Sigmoid colon (tissue), 7 donors: Measurements from ENCODE around the gene HNRNPUL1. TPM values are rescaled to one million over a fixed set of nuclear protein-coding genes. Genes with fewer than 3 reads are reported as not detected.

Source experiments
- DNase-seq: peaks from one replicate; pipeline ENCODE4 v3.0.0-alpha.2; 2019
- H3K27ac ChIP-seq, 4 donors: fragments of 200-600 bp; sonication (generic); one replicate each; pipeline ENCODE4 v1.5.1; 2016 to 2019; ENCODE audit warnings: mild to moderate bottlenecking in 1 of 4
- H3K27me3 ChIP-seq, 3 donors: fragments of 200-600 bp; sonication (generic); one replicate each; pipeline ENCODE4 v1.5.1; 2019; ENCODE audit warnings: mild to moderate bottlenecking in 1 of 3
- H3K36me3 ChIP-seq, 4 donors: fragments of 200-600 bp; sonication (generic); one replicate each; pipeline ENCODE4 v1.5.1; 2016 to 2019
- H3K4me1 ChIP-seq, 4 donors: fragments of 200-600 bp; sonication (generic); one replicate each; pipeline ENCODE4 v1.5.1; 2017 to 2019
- H3K4me3 ChIP-seq, 4 donors: fragments of 200-600 bp; sonication (generic); one replicate each; pipeline ENCODE4 v1.5.1; 2017 to 2019; ENCODE audit warnings: mild to moderate bottlenecking in 2 of 4, moderate library complexity in 1 of 4
- H3K9me3 ChIP-seq, 4 donors: fragments of 200-600 bp in 3 of 4; sonication (generic) in 3 of 4; one replicate each; pipeline versions ENCODE4 v1.5.1 to v1.6.1; 2013 to 2019
- CTCF ChIP-seq, 4 experiments: fragments of 450-650 bp in 3 of 4; fragments of 200-600 bp in 1 of 4; IDR thresholded peaks; one replicate each; pipeline ENCODE4 v1.5.1; 2016 to 2019; ENCODE audit warnings: antibody characterized with exemption in 4 of 4, mild to moderate bottlenecking in 3 of 4, moderate library complexity in 2 of 4
- EP300 ChIP-seq, 4 donors: sonication (generic); formaldehyde crosslinking; IDR thresholded peaks; one replicate each; pipeline ENCODE4 v1.6.1; 2017; ENCODE audit warnings: antibody characterized with exemption in 4 of 4
- POLR2A ChIP-seq, 2 donors: fragments of 450-650 bp; IDR thresholded peaks; one replicate each; pipeline ENCODE4 v1.6.1; 2016; ENCODE audit warnings: antibody characterized with exemption in 2 of 2, mild to moderate bottlenecking in 2 of 2, moderate library complexity in 2 of 2
- POLR2AphosphoS5 ChIP-seq, 4 donors: sonication (generic); formaldehyde crosslinking; IDR thresholded peaks; one replicate each; pipeline ENCODE4 v1.6.1; 2017; ENCODE audit warnings: antibody characterized with exemption in 4 of 4
- WGBS, 2 donors: extraction: QIAGEN DNeasy Blood & Tissue Kit; methylation state at CpG; one replicate each; pipeline ENCODE4 v1.1.7; 2013; 5-methylcytosine and 5-hydroxymethylcytosine counted together
- intact Hi-C: fragments of 100-400 bp; cut with DNase I; formaldehyde crosslinking; loops from one replicate; pipeline ENCODE4 v1.15.1; 2023
- polyA plus RNA-seq, 3 donors: library from polyadenylated mRNA; stranded (reverse); fragments of 200-250 nt; gene quantifications; one replicate each; pipeline ENCODE4 v1.2.3, GENCODE V29; 2013
- total RNA-seq, 4 donors: library from RNA; depleted of rRNA; stranded (reverse); fragments of >200 nt; gene quantifications; one replicate each; pipeline ENCODE4 v1.1.0, GENCODE V29; 2016
- donor health status: healthy with polysubstance abuse.
- donor health status: Bipolar disorder and iron deficiency.
- donor health status: healthy.

HNRNPUL1 gene
- total and polyA plus RNA-seq, 7 donors, result 61.9 to 153 (median 129) TPM

GRCh38 chr19:41324231-41324702 lies 60.1 kb downstream of the HNRNPUL1 start:
- H3K4me3 ChIP-seq, result no peak overlapping the region
- TF ChIP-seq CTCF (IDR thresholded peaks at IDR 0.05) (no peak), POLR2AphosphoS5 (IDR thresholded peaks at IDR 0.05) (no peak), EP300 (IDR thresholded peaks at IDR 0.05) (no peak), POLR2A (IDR thresholded peaks at IDR 0.05) (no peak)
- 74 to 76% methylated on average over 7 of the region's 7 CpGs for WGBS, 2 donors
- no peaks in the 10 kb centered on the region for H3K9me3 ChIP-seq
- H3K4me1 ChIP-seq, result peaks cover 0 to 69% (median 59%) of the 10 kb centered on the region in 4 donors
- peaks cover 0 to 33% (median 20%) of the 10 kb centered on the region in 4 donors for H3K36me3 ChIP-seq
- H3K27ac ChIP-seq, result peak overlapping the region; percentile 79 to 90 (median 86)
- intact Hi-C loops, result loop anchor here (2.0 kb wide), 1 partner anchor 29 kb away; the partner anchor contains the start of gene TGFB1
- H3K27me3 ChIP-seq, result no peaks in the 10 kb centered on the region
- DNase-seq, result no peak

GRCh38 chr19:41324921-41325639 lies 60.9 kb downstream of the HNRNPUL1 start:
- no peaks in the 10 kb centered on the region for H3K27me3 ChIP-seq
- H3K36me3 ChIP-seq, result peaks cover 0 to 33% (median 12%) of the 10 kb centered on the region in 4 donors
- 7 to 23% methylated on average over 23 of the region's 23 CpGs for WGBS, 2 donors
- DNase-seq, result peak; percentile 89
- peak overlapping the region; percentile 19 to 42 (median 36) for H3K4me3 ChIP-seq
- H3K27ac ChIP-seq, result peak overlapping the region; percentile 79 to 90 (median 86)
- intact Hi-C loops, result loop anchor here (2.0 kb wide), 1 partner anchor 28 kb away; the partner anchor contains the start of gene TGFB1
- H3K4me1 ChIP-seq, result peaks cover 0 to 69% (median 59%) of the 10 kb centered on the region in 4 donors
- H3K9me3 ChIP-seq, result no peaks in the 10 kb centered on the region
- TF ChIP-seq POLR2A (IDR thresholded peaks at IDR 0.05) (no peak), POLR2AphosphoS5 (IDR thresholded peaks at IDR 0.05) (peak in 2 of 4 donors; percentile 30 to 31), EP300 (IDR thresholded peaks at IDR 0.05) (peak in 2 of 4 donors; percentile 4 to 7), CTCF (IDR thresholded peaks at IDR 0.05) (no peak)

GRCh38 chr19:41325640-41325946 lies 61.4 kb downstream of the HNRNPUL1 start:
- H3K27ac ChIP-seq, result peak overlapping the region; percentile 79 to 90 (median 86)
- no peak for TF ChIP-seq POLR2A (IDR thresholded peaks at IDR 0.05)
- no peak for TF ChIP-seq EP300 (IDR thresholded peaks at IDR 0.05)
- no peak for TF ChIP-seq POLR2AphosphoS5 (IDR thresholded peaks at IDR 0.05)
- TF ChIP-seq CTCF (IDR thresholded peaks at IDR 0.05), result no peak
- WGBS, 2 donors, result 11 to 34% methylated on average over 10 of the region's 10 CpGs
- H3K27me3 ChIP-seq, result no peaks in the 10 kb centered on the region
- peaks cover 0 to 69% (median 59%) of the 10 kb centered on the region in 4 donors for H3K4me1 ChIP-seq
- peak overlapping the region; percentile 19 to 42 (median 36) for H3K4me3 ChIP-seq
- DNase-seq, result no peak
- peaks cover 0 to 33% (median 9%) of the 10 kb centered on the region in 4 donors for H3K36me3 ChIP-seq
- intact Hi-C loops, result loop anchor here (2.0 kb wide), 1 partner anchor 27 kb away; the partner anchor contains the start of gene TGFB1
- no peaks in the 10 kb centered on the region for H3K9me3 ChIP-seq

- no peaks in the 10 kb centered on the region for H3K9me3 ChIP-seq
- H3K4me1 ChIP-seq, result peaks cover 0 to 69% (median 59%) of the 10 kb centered on the region in 4 donors
- intact Hi-C loops, result loop anchor here (2.0 kb wide), 1 partner anchor 27 kb away; the partner anchor contains the start of gene TGFB1
- peak overlapping the region; percentile 79 to 90 (median 86) for H3K27ac ChIP-seq
- TF ChIP-seq POLR2A (IDR thresholded peaks at IDR 0.05), result no peak
- peak in 2 of 4 donors; percentile 31 to 32 for TF ChIP-seq POLR2AphosphoS5 (IDR thresholded peaks at IDR 0.05)
- peaks cover 0 to 33% (median 7%) of the 10 kb centered on the region in 4 donors for H3K36me3 ChIP-seq
- H3K27me3 ChIP-seq, result no peaks in the 10 kb centered on the region
- peak overlapping the region; percentile 19 to 42 (median 36) for H3K4me3 ChIP-seq
- 16 to 25% methylated on average over 30 of the region's 30 CpGs for WGBS, 2 donors
- DNase-seq, result no peak
Measured at GRCh38 chr19:41325947-41326706, 62.0 kb downstream of the HNRNPUL1 start.
